Activated T-helper 17 cell treated with anti-CD3 and anti-CD28 coated beads, Interleukin-2, amount 50 U/mL, for 72 hours (primary cell): ENCODE data around the gene GRAMD2A. TPM values are rescaled to one million over a fixed set of nuclear protein-coding genes. Genes with fewer than 3 reads are reported as not detected.

ENCODE experiments used
- ATAC-seq: fragments of 150-1000 bp; cut with Tn5 transposase; replicated peaks from 2 replicates; pipeline ENCODE4 v1.10.0; 2021; ENCODE audit warnings: mild to moderate bottlenecking, moderate library complexity
- H3K27ac Mint-ChIP-seq: one replicate; pipeline ENCODE4 v1.8.0; 2022; ENCODE audit warnings: mixed read lengths
- H3K27me3 Mint-ChIP-seq: one replicate; pipeline ENCODE4 v1.8.0; 2022; ENCODE audit warnings: mixed read lengths
- H3K36me3 Mint-ChIP-seq: one replicate; pipeline ENCODE4 v1.8.0; 2022; ENCODE audit warnings: low read depth, mild to moderate bottlenecking, mixed read lengths
- H3K4me1 Mint-ChIP-seq: one replicate; pipeline ENCODE4 v1.8.0; 2022; ENCODE audit warnings: mixed read lengths
- H3K4me3 Mint-ChIP-seq: one replicate; pipeline ENCODE4 v1.8.0; 2022; ENCODE audit warnings: mild to moderate bottlenecking, mixed read lengths
- H3K9me3 Mint-ChIP-seq: one replicate; pipeline ENCODE4 v1.8.0; 2022; ENCODE audit warnings: mixed read lengths
- total RNA-seq, 2 donors: library from RNA; stranded (reverse); gene quantifications; one replicate each; pipeline ENCODE4 v1.2.3, GENCODE V29; 2022

GRAMD2A gene
- total RNA-seq, 2 donors from 2014 or later = 0.50 TPM; not detected in 1

- Mint-ChIP-seq H3K27ac (no peak overlapping the region), H3K4me1 (no peaks in the 10 kb centered on the region), H3K4me3 (no peak overlapping the region), H3K9me3 (no peaks in the 10 kb centered on the region), H3K27me3 (no peaks in the 10 kb centered on the region), H3K36me3 (no peaks in the 10 kb centered on the region)
- ATAC-seq = no peak
Measured at GRCh38 chr15:72128359-72128758, 69.2 kb downstream of the GRAMD2A start.

- no peaks in the 10 kb centered on the region for H3K27me3 Mint-ChIP-seq
- no peaks in the 10 kb centered on the region for H3K4me1 Mint-ChIP-seq
- ATAC-seq = no peak
- H3K36me3 Mint-ChIP-seq = no peaks in the 10 kb centered on the region
- H3K27ac Mint-ChIP-seq = no peak overlapping the region
- H3K4me3 Mint-ChIP-seq = no peak overlapping the region
- H3K9me3 Mint-ChIP-seq = no peaks in the 10 kb centered on the region
Measured at GRCh38 chr15:72127724-72128322, 69.8 kb downstream of the GRAMD2A start.

GRCh38 chr15:72124218-72124617, 73.4 kb downstream of the GRAMD2A start:
- H3K4me1 Mint-ChIP-seq = peaks cover under 1% of the 10 kb centered on the region
- H3K4me3 Mint-ChIP-seq = no peak overlapping the region
- H3K36me3 Mint-ChIP-seq = no peaks in the 10 kb centered on the region
- H3K27me3 Mint-ChIP-seq = no peaks in the 10 kb centered on the region
- no peak for ATAC-seq
- H3K27ac Mint-ChIP-seq = no peak overlapping the region
- H3K9me3 Mint-ChIP-seq = no peaks in the 10 kb centered on the region

DNA sequence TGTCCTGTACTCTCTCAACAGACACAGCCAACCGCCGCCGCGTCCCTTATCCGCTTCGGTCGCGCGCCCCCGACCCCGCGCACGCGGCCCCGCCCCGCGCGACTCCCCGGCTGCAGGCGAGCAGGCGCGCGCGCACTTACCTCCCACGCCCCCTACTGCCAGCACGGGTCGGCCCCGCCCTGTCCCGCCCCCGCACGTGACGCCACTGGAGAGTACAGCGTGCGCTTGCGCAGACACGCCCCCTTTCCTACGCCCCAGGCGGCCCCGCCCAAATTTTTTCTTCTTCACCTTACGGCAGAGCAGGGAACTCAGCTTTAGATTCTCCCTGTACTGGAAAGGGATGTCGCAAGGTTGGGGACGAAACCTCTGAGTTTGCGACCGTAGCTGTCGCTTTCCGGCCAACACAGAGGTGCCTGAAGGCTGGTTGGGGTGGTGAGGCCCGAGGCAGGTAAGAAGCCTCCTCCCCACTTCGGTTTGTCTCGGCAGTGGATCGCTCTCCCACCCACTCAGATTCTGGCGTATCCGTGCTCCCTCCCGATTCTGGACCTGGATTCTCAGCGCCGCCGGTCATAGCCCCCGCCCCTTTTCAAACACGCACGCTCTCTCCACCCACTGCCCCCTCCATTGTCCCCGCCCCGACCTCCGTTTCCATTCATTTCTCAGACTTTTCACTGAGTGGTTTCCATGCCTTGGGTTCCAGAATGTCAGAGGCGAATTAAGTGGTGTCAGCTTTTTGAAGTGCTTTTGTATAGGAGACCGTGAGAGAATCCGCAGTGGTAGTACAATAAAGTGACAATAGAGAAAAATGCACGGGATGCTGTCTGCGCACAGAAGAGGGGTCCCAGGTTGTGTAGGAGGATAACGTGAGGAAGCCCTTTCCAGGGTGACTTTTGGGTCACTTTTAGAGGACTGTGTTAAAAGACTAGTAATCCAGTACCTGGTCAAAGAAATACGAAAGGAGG, 79.3 kb downstream of the GRAMD2A start, which contains the start of the genes MYO9A and SENP8:
TSS of gene MYO9A (minus strand) at position 134 of the 962 bp plus-strand sequence. CDS start 71,587 bp downstream, outside the sequence.
TSS of gene SENP8 (plus strand) at position 387 of the 962 bp plus-strand sequence. CDS start 21,221 bp downstream, outside the sequence.
- Mint-ChIP-seq H3K4me3 (peak within 1 kb of the TSS; percentile 99), H3K9me3 (no peaks in the 10 kb centered on the region), H3K27ac (peak within 1 kb of the TSS; percentile 98), H3K4me1 (peaks cover 25% of the 10 kb centered on the region), H3K27me3 (no peaks in the 10 kb centered on the region), H3K36me3 (peaks cover 4% of the 10 kb centered on the region)
- peak; percentile 74 for ATAC-seq

GRCh38 chr15:72117486-72118016, 80.0 kb downstream of the GRAMD2A start:
- peak overlapping the region; percentile 99 for H3K4me3 Mint-ChIP-seq
- H3K27ac Mint-ChIP-seq = peak overlapping the region; percentile 98
- H3K4me1 Mint-ChIP-seq = peaks cover 29% of the 10 kb centered on the region
- no peaks in the 10 kb centered on the region for H3K27me3 Mint-ChIP-seq
- H3K9me3 Mint-ChIP-seq = no peaks in the 10 kb centered on the region
- peak; percentile 76 for ATAC-seq
- H3K36me3 Mint-ChIP-seq = peaks cover 4% of the 10 kb centered on the region

DNA sequence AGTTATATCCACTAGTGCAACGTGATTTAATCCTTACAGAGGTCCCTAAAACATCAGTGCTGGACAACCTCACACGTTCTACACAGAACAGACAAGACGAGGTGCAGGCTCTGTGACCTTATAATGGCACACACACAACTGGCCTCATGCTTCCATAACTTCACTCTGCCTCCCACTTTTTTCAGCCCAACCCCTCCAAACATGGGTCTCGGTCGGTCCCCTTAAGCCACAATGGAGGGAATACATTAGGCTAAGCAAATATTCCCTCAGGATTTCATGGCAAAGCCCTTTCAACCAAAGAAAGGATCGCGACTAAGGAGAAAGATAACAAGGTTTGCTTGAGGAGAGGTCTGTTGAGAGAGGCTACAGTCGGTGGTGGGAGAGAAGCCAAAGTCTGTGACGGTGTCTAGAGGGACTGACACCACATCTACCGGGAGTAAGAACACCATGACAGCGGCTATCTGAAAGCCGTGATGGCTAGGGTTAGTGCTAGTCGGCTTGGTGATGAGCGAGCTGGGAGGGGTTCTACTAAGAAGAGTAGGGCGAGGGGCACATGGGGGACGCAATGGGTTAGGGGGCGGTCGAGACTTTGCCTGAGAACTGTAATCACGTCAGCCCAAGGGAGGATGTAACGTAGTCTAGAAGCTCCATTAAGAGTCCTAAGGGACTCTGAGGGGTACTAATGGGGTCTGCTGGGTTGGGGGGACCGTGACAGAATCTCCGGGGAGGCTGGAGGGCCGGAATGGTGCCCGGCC, 80.7 kb downstream of the GRAMD2A start:
- ATAC-seq = peak; percentile 0

GRCh38 chr15:72113347-72114031, 84.1 kb downstream of the GRAMD2A start:
- Mint-ChIP-seq H3K27ac (no peak overlapping the region), H3K36me3 (peaks cover 4% of the 10 kb centered on the region), H3K9me3 (no peaks in the 10 kb centered on the region), H3K4me3 (no peak overlapping the region), H3K27me3 (no peaks in the 10 kb centered on the region), H3K4me1 (peaks cover 21% of the 10 kb centered on the region)
- ATAC-seq = no peak

More for the DNA sequence above, 80.7 kb downstream of the GRAMD2A start:
- no peaks in the 10 kb centered on the region for H3K27me3 Mint-ChIP-seq
- peak overlapping the region; percentile 99 for H3K4me3 Mint-ChIP-seq
- H3K36me3 Mint-ChIP-seq = peaks cover 4% of the 10 kb centered on the region
- peaks cover 29% of the 10 kb centered on the region for H3K4me1 Mint-ChIP-seq
- peak overlapping the region; percentile 88 for H3K27ac Mint-ChIP-seq
- no peaks in the 10 kb centered on the region for H3K9me3 Mint-ChIP-seq

DNA sequence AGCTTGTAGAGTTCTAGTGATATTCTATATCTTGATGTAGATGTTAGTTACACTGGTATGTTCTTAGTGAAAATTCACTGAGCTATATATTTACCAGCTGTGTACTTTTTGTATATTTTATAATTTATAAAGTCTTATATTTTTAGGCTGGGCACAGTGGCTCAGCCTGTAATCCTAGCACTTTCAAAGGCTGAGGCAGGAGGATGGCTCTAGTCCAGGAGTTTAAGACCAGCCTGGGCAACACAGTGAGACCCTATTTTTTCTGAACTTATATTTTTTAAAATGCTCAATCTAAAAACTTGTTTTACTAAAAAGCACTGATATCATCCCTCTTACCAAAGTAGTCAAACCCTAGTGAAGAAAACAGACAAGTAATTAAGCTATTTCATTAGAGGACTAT, 84.8 kb downstream of the GRAMD2A start:
- Mint-ChIP-seq H3K9me3 (no peaks in the 10 kb centered on the region), H3K4me3 (no peak overlapping the region), H3K27ac (no peak overlapping the region), H3K36me3 (peaks cover 4% of the 10 kb centered on the region), H3K4me1 (peaks cover 21% of the 10 kb centered on the region), H3K27me3 (no peaks in the 10 kb centered on the region)
- ATAC-seq = no peak

DNA sequence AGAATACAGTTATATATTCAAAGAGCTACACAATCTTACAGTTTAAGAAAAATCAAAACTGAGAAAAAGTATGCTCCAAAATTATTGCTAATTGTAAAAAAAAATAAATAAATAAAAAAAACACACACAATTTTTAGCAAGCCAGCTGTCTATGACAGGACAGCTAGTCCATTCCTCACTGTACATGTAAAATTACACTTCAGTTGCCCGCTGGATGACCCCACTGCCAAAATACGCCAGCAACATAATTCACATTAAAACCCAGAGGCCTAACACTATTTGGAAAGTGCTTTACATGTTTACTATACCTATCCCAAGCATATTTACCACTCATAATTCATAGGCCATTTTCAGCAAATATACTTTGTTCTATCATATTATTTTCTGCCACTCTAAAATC, 85.5 kb downstream of the GRAMD2A start:
- no peak for ATAC-seq
- peaks cover 21% of the 10 kb centered on the region for H3K4me1 Mint-ChIP-seq
- peaks cover 4% of the 10 kb centered on the region for H3K36me3 Mint-ChIP-seq
- H3K9me3 Mint-ChIP-seq = no peaks in the 10 kb centered on the region
- H3K4me3 Mint-ChIP-seq = no peak overlapping the region
- no peak overlapping the region for H3K27ac Mint-ChIP-seq
- H3K27me3 Mint-ChIP-seq = no peaks in the 10 kb centered on the region

GRCh38 chr15:72110355-72110754, 87.2 kb downstream of the GRAMD2A start:
- Mint-ChIP-seq H3K27me3 (no peaks in the 10 kb centered on the region), H3K36me3 (no peaks in the 10 kb centered on the region), H3K4me1 (peaks cover 13% of the 10 kb centered on the region), H3K9me3 (no peaks in the 10 kb centered on the region), H3K4me3 (no peak overlapping the region), H3K27ac (no peak overlapping the region)
- no peak for ATAC-seq

Other genes with a start within 250 kb of the GRAMD2A start
- gene MYO9A, start 79.6 kb downstream of the GRAMD2A start, total RNA-seq = 10 to 100 TPM; 20.5 to 29.3 TPM
- 1 to 10 TPM in 1 of 2 donors, under 1 TPM in 1; 0.82 to 2.7 TPM for gene SENP8, start 79.4 kb downstream of the GRAMD2A start, total RNA-seq
- 1,000 to 10,000 TPM; 2,571 to 3,146 TPM for gene PKM, start 33.4 kb upstream of the GRAMD2A start, total RNA-seq
- 10 to 100 TPM; 46.2 to 81.0 TPM for gene PARP6, start 74.8 kb upstream of the GRAMD2A start, total RNA-seq
- gene CELF6, start 122.4 kb upstream of the GRAMD2A start, total RNA-seq = 1 to 10 TPM in 1 of 2 donors, under 1 TPM in 1; 0.52 to 1.0 TPM
- 10 to 100 TPM; 83.1 to 86.2 TPM for gene HEXA, start 178.2 kb upstream of the GRAMD2A start, total RNA-seq
- not detected for gene TMEM202, start 200.5 kb upstream of the GRAMD2A start, total RNA-seq